Superior temporal gyrus (tissue), 1 donor: ENCODE measurements around the gene SLC39A11.

ENCODE experiments used
- DNase-seq: peaks from one replicate; pipeline ENCODE4 v3.0.0-alpha.2; 2016; ENCODE audit errors: extremely low spot score

The SLC39A11 gene

GRCh38 chr17:72977771-72978417 lies 114.6 kb downstream of the SLC39A11 start:
- DNase-seq = no peak

GRCh38 chr17:72976971-72977770 lies 115.3 kb downstream of the SLC39A11 start:
- no peak for DNase-seq

GRCh38 chr17:72975509-72975908 lies 117.0 kb downstream of the SLC39A11 start:
- no peak for DNase-seq

- DNase-seq = no peak
Observed at GRCh38 chr17:72974605-72975232, 117.8 kb downstream of the SLC39A11 start.

- no peak for DNase-seq
Observed at GRCh38 chr17:72972263-72972951, 120.1 kb downstream of the SLC39A11 start.

- DNase-seq = no peak
Observed at GRCh38 chr17:72971226-72971880, 121.1 kb downstream of the SLC39A11 start.

DNA sequence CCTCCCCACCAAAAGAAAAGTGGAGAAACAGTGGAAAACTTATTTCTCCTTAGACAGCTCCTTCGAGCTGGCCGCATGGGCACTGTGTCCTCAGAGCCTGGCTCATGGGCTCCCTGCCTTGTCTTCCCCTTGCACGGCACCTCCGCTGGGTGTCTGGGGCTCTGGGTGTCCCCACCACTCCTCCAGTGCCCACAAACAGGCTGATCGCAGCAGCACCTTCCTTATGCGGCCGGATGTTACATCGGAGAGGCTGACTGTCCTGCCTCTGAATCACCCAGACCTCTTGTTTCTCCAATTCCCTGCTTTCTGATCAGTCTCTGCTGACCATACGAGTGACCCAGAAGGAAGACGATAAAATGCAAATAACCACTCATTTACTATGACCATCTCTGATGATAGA lies 121.7 kb downstream of the SLC39A11 start:
- DNase-seq = no peak

DNA sequence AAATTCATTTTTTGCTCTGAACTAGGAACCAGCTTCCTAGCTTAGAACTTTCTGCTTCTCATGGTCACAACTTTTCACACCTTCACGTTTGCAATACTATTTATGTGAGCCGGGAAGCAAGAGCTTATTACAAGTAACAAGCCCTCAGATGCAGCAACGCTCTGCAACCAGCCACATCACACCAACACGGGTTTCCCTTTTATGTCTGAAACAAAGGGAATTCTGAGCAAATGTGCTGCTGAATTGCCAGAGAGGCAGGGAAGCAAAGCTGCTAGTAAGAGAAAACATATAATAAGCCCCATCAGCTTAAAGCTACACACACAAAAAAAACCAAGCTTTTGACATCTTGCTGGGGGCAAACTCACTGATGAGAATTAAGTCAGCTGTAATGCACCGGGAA lies 122.2 kb downstream of the SLC39A11 start:
- DNase-seq = peak; percentile 66

- DNase-seq = no peak
Observed at GRCh38 chr17:72969293-72969906, 123.1 kb downstream of the SLC39A11 start.

DNA sequence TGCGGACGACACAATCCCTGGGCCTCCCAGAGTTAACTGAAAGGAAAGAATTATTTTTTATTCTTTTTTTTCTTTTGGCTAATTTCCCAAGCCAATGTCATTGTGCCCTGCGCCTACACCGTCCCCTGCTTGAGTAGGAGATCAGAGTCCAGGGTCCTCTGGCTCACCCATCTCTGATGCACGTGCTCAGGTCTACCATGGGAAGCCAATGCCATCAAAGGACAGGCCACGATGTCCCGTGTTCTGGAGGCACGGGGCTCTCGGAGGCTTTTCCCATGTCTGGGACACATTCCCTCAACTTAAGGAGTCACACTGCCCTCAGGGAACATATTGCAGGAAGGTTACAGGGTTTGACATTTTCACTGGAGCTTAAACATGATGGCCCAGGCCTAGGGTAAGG lies 123.7 kb downstream of the SLC39A11 start:
- no peak for DNase-seq

DNA sequence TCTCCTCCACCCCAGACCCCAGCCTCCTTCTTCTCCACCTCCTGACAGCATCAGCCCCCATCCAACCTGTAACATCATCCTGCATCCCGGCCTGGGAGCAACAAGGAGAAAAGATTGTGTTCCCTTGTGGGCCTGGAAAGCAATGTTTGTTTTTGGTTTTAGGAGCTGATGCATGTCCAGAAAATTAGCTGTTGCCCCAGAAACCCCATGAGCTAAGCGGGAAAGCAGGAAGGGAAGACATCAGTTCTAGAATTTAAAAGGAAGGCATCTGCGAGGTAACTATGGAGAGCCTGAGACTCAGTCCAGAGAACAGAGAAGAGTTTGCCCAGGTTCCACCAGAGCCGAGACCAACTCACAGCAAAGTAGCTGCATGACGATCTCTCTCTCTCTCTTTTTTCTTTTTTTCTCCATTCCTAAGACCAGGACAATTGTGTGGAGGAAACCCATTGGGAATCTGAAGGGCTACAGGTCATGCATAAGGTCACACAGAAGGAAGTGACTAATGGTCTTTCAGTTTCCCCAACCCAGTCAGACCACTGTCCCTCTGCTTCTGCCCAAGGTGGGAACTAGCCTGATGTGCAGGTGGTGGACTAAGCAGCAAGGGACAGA lies 124.4 kb downstream of the SLC39A11 start:
- DNase-seq = no peak

DNA sequence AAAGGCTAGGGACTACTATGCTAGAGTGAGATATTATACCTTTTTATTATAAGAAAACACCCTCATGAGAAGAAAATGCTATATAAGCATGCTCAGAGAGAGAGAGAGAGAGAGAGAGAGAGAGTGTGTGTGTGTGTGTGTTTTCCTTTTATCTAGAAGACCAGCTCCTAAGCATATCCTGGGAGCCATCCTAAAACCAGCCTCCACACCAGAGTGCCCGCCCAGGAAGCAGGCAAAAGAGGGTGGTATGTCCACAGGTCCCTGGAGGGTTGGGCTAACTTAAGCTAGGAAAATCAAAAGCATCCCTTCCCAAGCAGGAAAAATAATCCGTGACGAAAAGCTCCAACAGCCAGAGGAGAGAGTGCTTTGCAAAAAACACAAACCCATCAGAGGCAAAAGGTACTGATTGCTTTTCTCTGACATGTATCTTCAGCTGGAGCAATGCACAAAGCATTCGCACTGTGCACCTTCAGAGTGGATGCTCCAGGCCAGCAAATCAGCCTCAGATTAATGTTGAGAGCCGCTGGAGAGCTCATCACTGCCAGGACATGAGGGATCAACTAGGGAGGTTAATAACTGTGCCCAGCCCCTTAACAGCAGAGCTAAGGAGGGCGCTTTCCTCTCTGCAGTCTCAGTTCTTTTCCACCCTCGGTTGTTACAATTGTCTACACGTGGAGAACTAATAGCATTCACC lies 125.1 kb downstream of the SLC39A11 start:
- DNase-seq = no peak

GRCh38 chr17:72962106-72962505 lies 130.4 kb downstream of the SLC39A11 start:
- DNase-seq = no peak

GRCh38 chr17:72955391-72956140 lies 136.9 kb downstream of the SLC39A11 start:
- DNase-seq = no peak

DNA sequence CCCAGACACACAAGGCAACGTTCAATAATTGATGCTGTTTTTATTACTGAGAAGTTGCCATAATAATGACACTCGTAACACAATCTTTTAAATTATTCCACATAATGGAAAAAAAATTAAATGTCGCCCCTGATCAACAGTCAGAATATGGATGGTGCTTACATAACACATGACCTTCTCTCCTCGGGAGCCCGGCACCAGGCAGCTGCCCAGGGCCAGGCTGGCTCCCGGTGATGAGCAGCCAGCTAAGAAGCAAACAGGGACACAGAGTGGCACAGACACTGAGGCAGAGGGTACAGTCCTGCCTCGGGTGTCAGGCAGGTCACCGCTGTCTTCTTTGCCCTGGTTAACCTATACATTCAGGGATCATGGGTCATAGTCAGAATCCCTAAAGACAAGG lies 137.9 kb downstream of the SLC39A11 start:
- no peak for DNase-seq

GRCh38 chr17:72953621-72954020 lies 138.9 kb downstream of the SLC39A11 start:
- no peak for DNase-seq

- no peak for DNase-seq
Observed at GRCh38 chr17:72952641-72953315, 139.7 kb downstream of the SLC39A11 start.

DNA sequence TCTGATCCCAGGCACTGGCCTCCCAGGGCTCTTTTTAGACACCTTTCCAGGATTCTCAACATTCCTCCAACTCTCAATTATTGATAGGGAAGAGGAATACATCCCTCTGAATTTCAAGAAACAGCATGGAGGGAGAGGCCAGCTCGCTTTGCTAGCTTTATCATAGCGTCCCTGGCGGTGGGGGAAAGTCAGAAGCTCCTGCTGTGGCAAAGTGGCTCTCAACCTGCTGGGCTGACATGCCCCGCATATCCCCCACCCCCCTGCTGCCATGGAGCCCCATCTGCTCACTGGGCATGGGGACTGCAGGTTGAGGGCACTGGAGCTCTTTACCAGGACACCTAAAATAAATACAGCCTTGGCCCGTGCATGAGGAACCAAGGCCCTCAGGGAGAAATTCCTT lies 140.3 kb downstream of the SLC39A11 start:
- DNase-seq = no peak
